ENCODE data around the gene FAF1. TPM values are rescaled to one million over a fixed set of nuclear protein-coding genes. Genes with fewer than 3 reads are reported as not detected.

Gene FAF1
- total and polyA plus RNA-seq, 9 of the 15 experiments (the other 6 are each of a cell fraction or from before 2014, with no cell fraction given): 48.7 to 225 (median 118) TPM

- TF ChIP-seq TAF1 (IDR thresholded peaks at IDR 0.05; ENCODE audit: control insufficient read depth, extremely low read depth, insufficient read depth, low read length, severe bottlenecking): no peak
- no peak for TF ChIP-seq KAT2B (IDR thresholded peaks at IDR 0.05; ENCODE audit: low read depth, low read length)
- no peak for TF ChIP-seq ZNF184 (CRISPR knock-in tag; IDR thresholded peaks at IDR 0.05)
- no peak; the same call in 1 of the 2 replicates for TF ChIP-seq ZBTB7A (IDR thresholded peaks at IDR 0.05; ENCODE audit: borderline replicate concordance, control insufficient read depth, low read depth, low read length)
- TF ChIP-seq HMG20A (CRISPR knock-in tag; conservative IDR thresholded peaks at IDR 0.05): no peak
- peak; percentile 26 for TF ChIP-seq RBM25 (IDR thresholded peaks at IDR 0.05; ENCODE audit: low read depth, low read length, severe bottlenecking)
- TF ChIP-seq ZNF436 (CRISPR knock-in tag; IDR thresholded peaks at IDR 0.05): no peak
- no peak for TF ChIP-seq NR1H2 (CRISPR knock-in tag; IDR thresholded peaks at IDR 0.05)
- TF ChIP-seq JUN (IDR thresholded peaks at IDR 0.05; ENCODE audit: borderline replicate concordance, low read depth, low read length): no peak
- TF ChIP-seq JUN (CRISPR knock-in tag; IDR thresholded peaks at IDR 0.05; ENCODE audit: borderline replicate concordance): peak; percentile 39; the same call in 1 of the 2 replicates
- TF ChIP-seq, protein P1, sequence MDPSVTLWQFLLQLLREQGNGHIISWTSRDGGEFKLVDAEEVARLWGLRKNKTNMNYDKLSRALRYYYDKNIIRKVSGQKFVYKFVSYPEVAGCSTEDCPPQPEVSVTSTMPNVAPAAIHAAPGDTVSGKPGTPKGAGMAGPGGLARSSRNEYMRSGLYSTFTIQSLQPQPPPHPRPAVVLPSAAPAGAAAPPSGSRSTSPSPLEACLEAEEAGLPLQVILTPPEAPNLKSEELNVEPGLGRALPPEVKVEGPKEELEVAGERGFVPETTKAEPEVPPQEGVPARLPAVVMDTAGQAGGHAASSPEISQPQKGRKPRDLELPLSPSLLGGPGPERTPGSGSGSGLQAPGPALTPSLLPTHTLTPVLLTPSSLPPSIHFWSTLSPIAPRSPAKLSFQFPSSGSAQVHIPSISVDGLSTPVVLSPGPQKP (CRISPR knock-in tag; IDR thresholded peaks at IDR 0.05): no peak; the same call in 1 of the 2 replicates
- TF ChIP-seq ZNF354B (CRISPR knock-in tag; IDR thresholded peaks at IDR 0.05): no peak
- TF ChIP-seq CBFA2T3 (IDR thresholded peaks at IDR 0.05): no peak
- TF ChIP-seq FOXA1 (IDR thresholded peaks at IDR 0.05; ENCODE audit: borderline replicate concordance): no peak
- TF ChIP-seq FIP1L1 (IDR thresholded peaks at IDR 0.05; ENCODE audit: low read depth, low read length, poor library complexity, severe bottlenecking): peak; percentile 80
- TF ChIP-seq ARHGAP35 (IDR thresholded peaks at IDR 0.05; ENCODE audit: partially characterized antibody): no peak
- no peak for TF ChIP-seq ZNF212 (CRISPR knock-in tag; IDR thresholded peaks at IDR 0.05)
- TF ChIP-seq TBL1XR1 (IDR thresholded peaks at IDR 0.05; ENCODE audit: low read length in 2 of 2): no peak
- TF ChIP-seq CUX1 (CRISPR knock-in tag; IDR thresholded peaks at IDR 0.05): peak; percentile 35; the same call in 1 of the 2 replicates
- TF ChIP-seq, protein P2, sequence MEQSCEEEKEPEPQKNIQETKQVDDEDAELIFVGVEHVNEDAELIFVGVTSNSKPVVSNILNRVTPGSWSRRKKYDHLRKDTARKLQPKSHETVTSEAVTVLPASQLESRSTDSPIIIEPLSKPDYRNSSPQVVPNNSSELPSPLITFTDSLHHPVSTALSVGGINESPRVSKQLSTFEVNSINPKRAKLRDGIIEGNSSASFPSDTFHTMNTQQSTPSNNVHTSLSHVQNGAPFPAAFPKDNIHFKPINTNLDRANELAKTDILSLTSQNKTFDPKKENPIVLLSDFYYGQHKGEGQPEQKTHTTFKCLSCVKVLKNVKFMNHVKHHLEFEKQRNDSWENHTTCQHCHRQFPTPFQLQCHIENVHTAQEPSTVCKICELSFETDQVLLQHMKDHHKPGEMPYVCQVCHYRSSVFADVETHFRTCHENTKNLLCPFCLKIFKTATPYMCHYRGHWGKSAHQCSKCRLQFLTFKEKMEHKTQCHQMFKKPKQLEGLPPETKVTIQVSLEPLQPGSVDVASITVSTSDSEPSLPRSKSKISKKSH (CRISPR knock-in tag; IDR thresholded peaks at IDR 0.05): no peak
- TF ChIP-seq ZNF699 (CRISPR knock-in tag; IDR thresholded peaks at IDR 0.05; ENCODE audit: insufficient replicate concordance): no peak
Measured at GRCh38 chr1:50968158-50968820, 8.2 kb upstream of the FAF1 start (continued).

Data from K562 (cell line).